Panc1 (cell line): ENCODE measurements around the gene ADI1. TPM values are rescaled to one million over a fixed set of nuclear protein-coding genes. Genes with fewer than 3 reads are reported as not detected.

Experiments
- ATAC-seq: fragments of 200-7000 bp; cut with Tn5 transposase; 2 replicates; pipeline ENCODE4 v1.9.1; 2020; ENCODE audit warnings: mild to moderate bottlenecking, moderate library complexity
- BruUV-seq: library from RNA; stranded (reverse); fragments of 400-500 nt; replicated peaks from 2 replicates; lab custom pipeline; 2021; lab: Mats Ljungman, UMichigan
- CTCF ChIA-PET: fragments of 300-600 bp; sonication (Branson Sonifier 250); formaldehyde crosslinking; loops from one replicate; lab custom pipeline; 2022; ENCODE audit warnings: antibody characterized with exemption; lab: Charles Lee
- POLR2A ChIA-PET: fragments of 300-600 bp; sonication (Branson Sonifier 250); formaldehyde crosslinking; loops from one replicate; lab custom pipeline; 2022; ENCODE audit warnings: antibody characterized with exemption; lab: Charles Lee
- DNase-seq: peaks from one replicate; pipeline ENCODE4 v3.0.0-alpha.2; 2010; ENCODE audit warnings: low read depth, low spot score
- H3K27ac ChIP-seq: 2 replicates; pipeline ENCODE4 v1.5.1; 2011; ENCODE audit warnings: mild to moderate bottlenecking, low read length, inconsistent platforms
- H3K27me3 ChIP-seq: fragments of 200-500 bp; sonication (Bioruptor generic); 2 replicates; pipeline ENCODE4 v1.6.0; 2014; ENCODE audit warnings: low read length, inconsistent platforms; ENCODE audit not compliant: control insufficient read depth, insufficient read depth
- H3K36me3 ChIP-seq: fragments of 200-500 bp; sonication (Bioruptor generic); 2 replicates; pipeline ENCODE4 v1.5.1; 2014; ENCODE audit warnings: inconsistent platforms, mild to moderate bottlenecking, low read length, moderate library complexity; ENCODE audit not compliant: control insufficient read depth, insufficient read depth
- H3K4me1 ChIP-seq: 2 replicates; pipeline ENCODE4 v1.5.1; 2011; ENCODE audit warnings: inconsistent platforms, mild to moderate bottlenecking, low read length, moderate library complexity; ENCODE audit not compliant: control insufficient read depth, insufficient read depth
- H3K4me3 ChIP-seq, 2 experiments: 2 replicates each; pipeline ENCODE4 v1.5.1; 2011 to 2012; ENCODE audit warnings: low read depth in 2 of 2, low read length in 2 of 2, mild to moderate bottlenecking in 2 of 2, inconsistent platforms in 1 of 2, moderate library complexity in 1 of 2
- H3K9me3 ChIP-seq: fragments of 200-500 bp; sonication (Bioruptor generic); 2 replicates; pipeline ENCODE4 v1.5.1; 2014; ENCODE audit warnings: low read depth, mild to moderate bottlenecking, inconsistent platforms, low read length, moderate library complexity; ENCODE audit not compliant: control insufficient read depth, insufficient read depth
- POLR2AphosphoS5 ChIP-seq: IDR thresholded peaks from 2 replicates; pipeline ENCODE4 v1.6.1; 2012; ENCODE audit warnings: mild to moderate bottlenecking, low read depth, low read length, moderate library complexity
- SIN3A ChIP-seq: IDR thresholded peaks from 2 replicates; pipeline ENCODE4 v1.6.1; 2012; ENCODE audit warnings: low read depth, mild to moderate bottlenecking, low read length, moderate library complexity, borderline replicate concordance; ENCODE audit not compliant: insufficient read depth
- TCF7L2 ChIP-seq: IDR thresholded peaks from 2 replicates; pipeline ENCODE4 v1.6.1; 2011; ENCODE audit warnings: mild to moderate bottlenecking, low read depth, low read length, inconsistent platforms
- in situ Hi-C: cut with HindIII; loops from 2 replicates; pipeline ENCODE4 v1.10.0; 2016; ENCODE audit warnings: low sequenced_read_pairs, low pct_unique_long_range_greater_than_20kb
- intact Hi-C: fragments of 100-400 bp; cut with micrococcal nuclease; formaldehyde crosslinking; loops from one replicate; pipeline ENCODE4 v1.10.0; 2022; ENCODE audit not compliant: unreplicated experiment
- total RNA-seq: library from RNA; stranded (reverse); gene quantifications from one replicate; pipeline ENCODE4 v1.2.1, GENCODE V29; 2021; ENCODE audit not compliant: unreplicated experiment
- TF ChIP-seq, protein P1 (sequence below), 2 experiments: IDR thresholded peaks; 2 replicates each; pipeline ENCODE4 v1.6.1; 2011 to 2012; ENCODE audit warnings: low read depth in 2 of 2, control low read depth in 1 of 2, low read length in 1 of 2, mild to moderate bottlenecking in 1 of 2, moderate library complexity in 1 of 2; ENCODE audit not compliant: insufficient read depth in 1 of 2
- TF ChIP-seq, protein P2 (sequence below): fragments of 450-650 bp; IDR thresholded peaks from 2 replicates; pipeline ENCODE4 v1.5.1; 2017; ENCODE audit warnings: mild to moderate bottlenecking

The ADI1 gene
- total RNA-seq, 1 experiment from 2014 or later: 42.9 TPM

- intact Hi-C loops (no loop called here), in situ Hi-C loops (no loop called here)
- H3K36me3 ChIP-seq: no peaks in the 10 kb centered on the region
- ChIA-PET CTCF (no interaction called here), POLR2A (no interaction called here)
- BruUV-seq: no TSS peak
- no peaks in the 10 kb centered on the region for H3K4me1 ChIP-seq
- H3K4me3 ChIP-seq: no peak overlapping the region
- ATAC-seq: no peak
- H3K9me3 ChIP-seq: no peaks in the 10 kb centered on the region
- TF ChIP-seq POLR2AphosphoS5: no peak
- TF ChIP-seq, protein P1, sequence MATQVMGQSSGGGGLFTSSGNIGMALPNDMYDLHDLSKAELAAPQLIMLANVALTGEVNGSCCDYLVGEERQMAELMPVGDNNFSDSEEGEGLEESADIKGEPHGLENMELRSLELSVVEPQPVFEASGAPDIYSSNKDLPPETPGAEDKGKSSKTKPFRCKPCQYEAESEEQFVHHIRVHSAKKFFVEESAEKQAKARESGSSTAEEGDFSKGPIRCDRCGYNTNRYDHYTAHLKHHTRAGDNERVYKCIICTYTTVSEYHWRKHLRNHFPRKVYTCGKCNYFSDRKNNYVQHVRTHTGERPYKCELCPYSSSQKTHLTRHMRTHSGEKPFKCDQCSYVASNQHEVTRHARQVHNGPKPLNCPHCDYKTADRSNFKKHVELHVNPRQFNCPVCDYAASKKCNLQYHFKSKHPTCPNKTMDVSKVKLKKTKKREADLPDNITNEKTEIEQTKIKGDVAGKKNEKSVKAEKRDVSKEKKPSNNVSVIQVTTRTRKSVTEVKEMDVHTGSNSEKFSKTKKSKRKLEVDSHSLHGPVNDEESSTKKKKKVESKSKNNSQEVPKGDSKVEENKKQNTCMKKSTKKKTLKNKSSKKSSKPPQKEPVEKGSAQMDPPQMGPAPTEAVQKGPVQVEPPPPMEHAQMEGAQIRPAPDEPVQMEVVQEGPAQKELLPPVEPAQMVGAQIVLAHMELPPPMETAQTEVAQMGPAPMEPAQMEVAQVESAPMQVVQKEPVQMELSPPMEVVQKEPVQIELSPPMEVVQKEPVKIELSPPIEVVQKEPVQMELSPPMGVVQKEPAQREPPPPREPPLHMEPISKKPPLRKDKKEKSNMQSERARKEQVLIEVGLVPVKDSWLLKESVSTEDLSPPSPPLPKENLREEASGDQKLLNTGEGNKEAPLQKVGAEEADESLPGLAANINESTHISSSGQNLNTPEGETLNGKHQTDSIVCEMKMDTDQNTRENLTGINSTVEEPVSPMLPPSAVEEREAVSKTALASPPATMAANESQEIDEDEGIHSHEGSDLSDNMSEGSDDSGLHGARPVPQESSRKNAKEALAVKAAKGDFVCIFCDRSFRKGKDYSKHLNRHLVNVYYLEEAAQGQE (IDR thresholded peaks at IDR 0.05; ENCODE audit: insufficient read depth in 1 of 2, low read depth in 2 of 2, low read length in 1 of 2): no peak
- no peak for DNase-seq
- no peaks in the 10 kb centered on the region for H3K27me3 ChIP-seq
- H3K27ac ChIP-seq: no peak overlapping the region
Measured at GRCh38 chr2:3450385-3451010, 68.8 kb downstream of the ADI1 start.

DNA sequence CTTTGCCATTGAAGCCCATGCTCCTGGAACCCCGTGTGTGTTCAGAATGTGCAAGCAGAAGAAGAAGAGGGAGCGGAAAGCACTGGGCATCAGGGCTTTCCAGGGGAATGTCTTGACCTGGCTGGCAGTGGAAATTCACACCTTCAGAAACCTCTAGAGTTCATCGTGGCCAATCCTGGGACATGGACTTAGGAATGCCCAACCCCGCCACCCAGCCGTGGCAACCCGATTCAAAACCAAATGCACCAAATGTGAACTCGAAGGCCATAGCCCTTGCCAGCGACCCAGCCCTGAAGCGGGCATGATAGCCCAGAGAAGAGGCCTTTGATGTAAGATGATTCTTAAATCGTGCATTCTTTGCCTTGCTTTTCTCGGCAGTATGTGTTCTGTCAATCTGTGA, 69.4 kb downstream of the ADI1 start:
- no TSS peak for BruUV-seq
- H3K27ac ChIP-seq: no peak overlapping the region
- TF ChIP-seq SIN3A (no peak), TCF7L2 (no peak), POLR2AphosphoS5 (no peak)
- TF ChIP-seq, protein P2, sequence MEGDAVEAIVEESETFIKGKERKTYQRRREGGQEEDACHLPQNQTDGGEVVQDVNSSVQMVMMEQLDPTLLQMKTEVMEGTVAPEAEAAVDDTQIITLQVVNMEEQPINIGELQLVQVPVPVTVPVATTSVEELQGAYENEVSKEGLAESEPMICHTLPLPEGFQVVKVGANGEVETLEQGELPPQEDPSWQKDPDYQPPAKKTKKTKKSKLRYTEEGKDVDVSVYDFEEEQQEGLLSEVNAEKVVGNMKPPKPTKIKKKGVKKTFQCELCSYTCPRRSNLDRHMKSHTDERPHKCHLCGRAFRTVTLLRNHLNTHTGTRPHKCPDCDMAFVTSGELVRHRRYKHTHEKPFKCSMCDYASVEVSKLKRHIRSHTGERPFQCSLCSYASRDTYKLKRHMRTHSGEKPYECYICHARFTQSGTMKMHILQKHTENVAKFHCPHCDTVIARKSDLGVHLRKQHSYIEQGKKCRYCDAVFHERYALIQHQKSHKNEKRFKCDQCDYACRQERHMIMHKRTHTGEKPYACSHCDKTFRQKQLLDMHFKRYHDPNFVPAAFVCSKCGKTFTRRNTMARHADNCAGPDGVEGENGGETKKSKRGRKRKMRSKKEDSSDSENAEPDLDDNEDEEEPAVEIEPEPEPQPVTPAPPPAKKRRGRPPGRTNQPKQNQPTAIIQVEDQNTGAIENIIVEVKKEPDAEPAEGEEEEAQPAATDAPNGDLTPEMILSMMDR: no peak
- TF ChIP-seq, protein P1 (IDR thresholded peaks at IDR 0.05; ENCODE audit: insufficient read depth in 1 of 2, low read depth in 2 of 2, low read length in 1 of 2): no peak
- no peaks in the 10 kb centered on the region for H3K9me3 ChIP-seq
- no peak for DNase-seq
- ChIA-PET POLR2A (no interaction called here), CTCF (no interaction called here)
- in situ Hi-C loops (no loop called here), intact Hi-C loops (no loop called here)
- no peak overlapping the region for H3K4me3 ChIP-seq
- H3K36me3 ChIP-seq: no peaks in the 10 kb centered on the region
- H3K27me3 ChIP-seq: no peaks in the 10 kb centered on the region
- H3K4me1 ChIP-seq: no peaks in the 10 kb centered on the region
- no peak for ATAC-seq
